GM13976 (cell line): ENCODE data around the gene KBTBD7.

Experiments used
- DNase-seq: peaks from one replicate; pipeline ENCODE4 v3.0.0; 2012; ENCODE audit warnings: low spot score
- in situ Hi-C: fragments of 300-500 bp; cut with MboI; formaldehyde crosslinking; loops from one replicate; pipeline ENCODE4 v1.12.0; 2022; ENCODE audit warnings: low sequenced_read_pairs, mixed read lengths, inconsistent platforms; ENCODE audit not compliant: unreplicated experiment
- TF ChIP-seq, protein P1 (sequence below): IDR thresholded peaks from 2 replicates; pipeline ENCODE4 v1.5.1; 2012; ENCODE audit warnings: borderline replicate concordance, mild to moderate bottlenecking; ENCODE audit not compliant: insufficient read depth; ENCODE audit errors: extremely low read depth, missing control alignments, control extremely low read depth

Gene KBTBD7

DNA sequence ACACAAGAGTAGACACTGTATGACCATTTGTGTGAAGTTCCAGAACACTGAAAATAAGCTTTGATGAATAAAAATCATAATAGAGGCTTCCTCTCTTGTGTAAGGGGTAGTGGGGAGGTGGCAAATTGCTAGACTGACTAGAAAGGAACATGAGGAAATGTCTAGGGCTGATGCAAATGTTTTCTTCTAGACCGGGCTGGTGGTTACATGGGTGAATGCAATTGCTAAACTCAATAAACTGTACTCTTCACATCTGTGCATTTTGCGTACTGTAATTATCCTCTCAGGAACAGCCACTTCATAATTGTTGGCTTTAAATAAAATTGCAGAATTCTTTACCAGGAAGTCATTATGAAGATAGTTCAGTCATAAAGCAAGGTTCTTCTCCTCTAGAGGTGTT is 5.2 kb upstream of the KBTBD7 start:
- TF ChIP-seq, protein P1, sequence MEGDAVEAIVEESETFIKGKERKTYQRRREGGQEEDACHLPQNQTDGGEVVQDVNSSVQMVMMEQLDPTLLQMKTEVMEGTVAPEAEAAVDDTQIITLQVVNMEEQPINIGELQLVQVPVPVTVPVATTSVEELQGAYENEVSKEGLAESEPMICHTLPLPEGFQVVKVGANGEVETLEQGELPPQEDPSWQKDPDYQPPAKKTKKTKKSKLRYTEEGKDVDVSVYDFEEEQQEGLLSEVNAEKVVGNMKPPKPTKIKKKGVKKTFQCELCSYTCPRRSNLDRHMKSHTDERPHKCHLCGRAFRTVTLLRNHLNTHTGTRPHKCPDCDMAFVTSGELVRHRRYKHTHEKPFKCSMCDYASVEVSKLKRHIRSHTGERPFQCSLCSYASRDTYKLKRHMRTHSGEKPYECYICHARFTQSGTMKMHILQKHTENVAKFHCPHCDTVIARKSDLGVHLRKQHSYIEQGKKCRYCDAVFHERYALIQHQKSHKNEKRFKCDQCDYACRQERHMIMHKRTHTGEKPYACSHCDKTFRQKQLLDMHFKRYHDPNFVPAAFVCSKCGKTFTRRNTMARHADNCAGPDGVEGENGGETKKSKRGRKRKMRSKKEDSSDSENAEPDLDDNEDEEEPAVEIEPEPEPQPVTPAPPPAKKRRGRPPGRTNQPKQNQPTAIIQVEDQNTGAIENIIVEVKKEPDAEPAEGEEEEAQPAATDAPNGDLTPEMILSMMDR: no peak
- peak; percentile 24 for DNase-seq
- in situ Hi-C loops: loop anchor here (10.0 kb wide), 1 partner anchor 65 kb away; the partner anchor contains the start of gene KBTBD6

GRCh38 chr13:41199079-41199478 is 4.7 kb upstream of the KBTBD7 start:
- DNase-seq: no peak
- in situ Hi-C loops: loop anchor here (10.0 kb wide), 1 partner anchor 64 kb away; the partner anchor contains the start of gene KBTBD6
- TF ChIP-seq, protein P1: no peak

DNA sequence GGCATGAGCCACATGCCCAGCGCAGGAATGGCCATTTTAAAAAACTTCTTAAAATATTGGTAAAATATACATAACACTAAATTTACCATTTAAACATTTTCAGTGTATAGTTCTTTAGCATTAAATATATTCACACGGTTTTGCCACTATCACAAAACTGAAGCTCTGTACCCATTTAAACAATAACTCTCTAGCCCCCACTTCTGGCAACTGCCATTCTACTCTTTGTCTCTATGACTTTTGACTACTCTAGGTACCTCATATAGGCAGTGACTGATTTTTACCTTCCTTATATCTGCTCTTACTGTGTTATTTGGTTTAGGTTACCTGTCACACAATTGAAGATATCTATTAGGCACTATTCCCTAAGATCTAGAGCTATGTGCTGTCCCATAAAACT is 2.3 kb upstream of the KBTBD7 start:
- DNase-seq: no peak

GRCh38 chr13:41196011-41196410 is 1.6 kb upstream of the KBTBD7 start:
- TF ChIP-seq, protein P1: no peak
- DNase-seq: no peak
- in situ Hi-C loops: loop anchor here (10.0 kb wide), 1 partner anchor 61 kb away; the partner anchor contains the start of gene KBTBD6

More for the DNA sequence above, 2.3 kb upstream of the KBTBD7 start:
- in situ Hi-C loops: loop anchor here (10.0 kb wide), 1 partner anchor 62 kb away; the partner anchor contains the start of gene KBTBD6
- TF ChIP-seq, protein P1: no peak

DNA sequence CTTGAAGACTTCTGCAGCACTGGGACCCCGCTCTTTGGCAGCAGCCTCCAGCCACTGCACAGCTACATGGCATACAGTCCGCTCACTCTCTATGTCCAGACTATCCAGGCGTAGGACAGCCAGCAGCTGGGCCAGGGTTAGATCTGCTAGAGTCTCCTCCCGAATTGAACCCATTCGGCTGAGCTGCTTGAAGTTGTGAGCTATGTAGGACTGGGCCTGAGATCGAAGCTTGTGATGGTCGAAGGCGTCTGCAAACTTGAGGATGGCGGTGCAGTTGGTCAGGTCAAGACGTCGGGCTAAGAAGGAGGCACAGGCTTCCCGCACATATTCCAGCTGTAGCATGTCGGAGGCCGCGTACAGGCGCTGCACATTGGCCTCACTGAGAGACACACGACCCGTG is 900 bp downstream of the KBTBD7 start:
- TF ChIP-seq, protein P1: no peak
- DNase-seq: no peak
- in situ Hi-C loops: loop anchor here (10.0 kb wide), 1 partner anchor 59 kb away; the partner anchor contains the start of gene KBTBD6

DNA sequence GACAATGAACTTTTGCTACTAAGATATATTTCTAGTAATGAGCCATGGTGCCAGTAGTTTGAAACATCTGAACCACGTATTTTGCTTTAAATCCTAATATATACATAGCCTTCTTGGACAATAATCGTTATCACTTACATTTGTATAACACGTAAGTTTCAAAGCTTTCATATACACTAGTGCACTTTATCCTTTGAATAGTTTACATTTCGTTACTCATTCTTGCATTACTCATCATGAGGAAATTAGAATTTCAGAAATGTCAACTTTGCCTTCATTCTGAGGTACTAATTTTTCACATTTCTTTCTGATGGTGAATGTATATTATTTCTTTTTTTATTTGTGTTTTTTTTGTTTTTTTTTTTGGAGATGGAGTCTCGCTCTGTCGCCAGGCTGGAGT is 5.8 kb downstream of the KBTBD7 start:
- no peak for DNase-seq
- TF ChIP-seq, protein P1: no peak
- in situ Hi-C loops: no loop called here
